NCI-H2196 treated with DMSO at 0.1 percent for 48 hours (cell line): ENCODE measurements around the gene TBC1D22A.

Source experiments
- DNase-seq: peaks from one replicate; lab custom pipeline; 2025; ENCODE audit not compliant: unreplicated experiment; lab: John Stamatoyannopoulos, UW

TBC1D22A gene

GRCh38 chr22:47190957-47191670 is 428.7 kb downstream of the TBC1D22A start:
- no peak for DNase-seq

GRCh38 chr22:47191671-47192650 is 429.5 kb downstream of the TBC1D22A start:
- DNase-seq, result no peak

GRCh38 chr22:47192651-47193437 is 430.4 kb downstream of the TBC1D22A start:
- DNase-seq, result no peak

DNA sequence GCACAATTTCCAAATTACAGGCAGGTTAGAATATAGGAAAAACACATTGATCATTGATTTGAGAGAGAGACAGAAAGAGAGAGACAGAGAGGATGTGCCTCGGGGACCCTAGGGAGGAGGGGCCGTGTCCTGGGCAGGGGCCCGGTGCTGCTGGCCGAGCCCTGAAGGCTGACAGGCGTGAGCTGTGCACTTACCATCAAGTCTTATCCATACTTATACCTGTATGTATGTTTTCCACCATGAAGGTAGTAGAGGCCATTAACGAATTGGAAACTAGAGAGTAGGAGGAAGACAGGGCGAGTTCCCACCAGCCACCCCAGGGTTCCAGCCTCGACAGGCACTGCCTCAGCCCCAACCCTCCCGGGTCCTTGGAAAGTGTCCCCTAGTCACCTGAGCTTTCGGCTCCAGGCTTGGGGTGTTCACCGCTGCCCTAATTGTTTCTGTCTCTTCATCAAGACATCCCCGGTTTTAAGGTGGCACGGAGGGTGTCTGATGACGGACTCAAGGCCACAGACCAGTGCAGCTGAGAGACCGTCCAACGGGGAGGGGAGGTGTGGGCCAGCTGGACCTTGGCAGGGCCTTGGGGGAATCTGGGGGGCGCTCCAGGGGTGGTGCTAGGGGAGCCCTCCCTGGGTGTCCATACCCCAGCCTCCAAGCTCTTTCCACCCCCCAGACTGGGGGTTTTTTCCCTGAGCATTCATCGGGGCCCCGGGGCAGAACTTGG is 431.3 kb downstream of the TBC1D22A start:
- no peak for DNase-seq

DNA sequence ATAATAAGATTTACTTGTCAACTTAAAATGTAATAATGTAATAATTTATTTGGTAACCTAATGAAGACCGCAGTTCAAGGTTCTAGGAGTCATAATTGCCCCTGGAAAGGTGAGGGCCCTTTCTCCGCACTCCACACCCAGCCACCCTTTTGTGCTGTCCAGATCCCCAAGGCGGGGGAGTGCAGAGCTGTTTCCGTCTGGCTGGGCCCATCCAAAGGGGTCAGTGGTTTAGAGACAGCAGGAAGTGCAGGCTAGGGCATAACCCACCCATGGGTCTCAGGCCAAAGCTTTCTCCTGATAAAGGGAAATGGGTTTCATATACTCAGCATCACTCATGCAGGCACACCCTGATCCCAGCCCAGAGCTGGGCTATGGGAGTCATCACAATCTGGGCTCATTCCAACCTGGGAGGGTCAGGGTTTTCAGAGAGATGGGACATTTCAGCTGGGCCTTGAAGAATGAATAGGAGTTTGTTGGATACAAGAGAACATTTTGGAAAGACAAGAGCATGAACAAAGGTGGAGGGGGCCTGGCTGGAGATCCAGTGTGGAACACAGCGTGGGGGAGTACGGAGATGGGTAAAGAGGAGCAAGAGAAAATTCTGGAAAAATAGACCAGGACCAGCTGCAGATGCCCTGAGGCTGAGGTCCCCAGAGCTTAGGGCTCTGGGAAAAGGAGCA is 432.2 kb downstream of the TBC1D22A start:
- no peak for DNase-seq

DNA sequence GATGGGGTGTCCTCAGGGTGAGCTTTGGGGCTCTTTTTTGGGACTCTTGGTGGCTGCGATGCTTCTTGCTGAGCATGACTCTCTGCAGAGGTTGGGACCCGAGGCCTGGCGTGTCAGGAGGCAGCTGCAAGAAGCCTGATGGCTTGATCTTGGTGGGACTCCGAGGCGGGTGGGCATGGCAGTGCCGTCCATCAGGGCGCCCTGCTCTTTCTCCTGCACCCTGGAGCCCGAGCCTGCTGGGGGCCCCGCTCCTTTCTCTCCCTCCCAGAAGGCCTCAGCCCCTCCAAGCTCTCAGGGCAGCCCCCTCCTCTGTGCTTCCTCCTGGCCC is 432.7 kb downstream of the TBC1D22A start:
- DNase-seq, result no peak

DNA sequence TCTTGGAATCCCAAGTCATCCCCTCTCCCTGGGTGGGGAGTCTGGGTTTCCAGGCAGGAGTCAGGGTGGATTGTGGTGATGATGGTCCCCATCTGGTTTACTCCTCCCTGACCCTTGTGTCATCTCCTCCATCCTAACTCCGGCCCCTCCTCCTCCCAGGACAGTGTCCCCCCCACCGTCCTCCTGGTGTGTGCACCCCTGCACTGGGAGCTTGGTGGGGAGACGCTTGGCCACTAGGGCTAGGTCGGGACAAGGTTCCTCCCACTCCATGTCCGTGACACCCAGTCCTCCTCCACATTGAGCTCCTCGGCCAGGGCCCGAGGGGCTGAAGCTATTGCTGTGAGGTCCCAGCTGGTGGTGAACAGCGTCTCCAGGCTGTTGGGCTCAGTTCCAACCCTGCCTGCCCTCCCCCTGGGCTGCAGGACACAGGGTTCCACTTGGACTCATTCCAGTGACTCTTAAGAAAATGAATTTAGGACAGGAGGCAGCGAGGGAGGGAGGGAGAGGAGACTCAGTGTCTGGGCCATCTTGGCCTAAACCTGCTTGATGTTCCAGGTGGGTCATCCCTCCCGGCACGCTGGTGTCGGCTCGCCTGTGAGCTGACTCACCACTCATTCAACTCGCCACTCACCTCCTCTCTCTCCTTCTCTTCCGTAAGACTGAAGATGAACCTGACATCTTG is 433.2 kb downstream of the TBC1D22A start:
- no peak for DNase-seq

DNA sequence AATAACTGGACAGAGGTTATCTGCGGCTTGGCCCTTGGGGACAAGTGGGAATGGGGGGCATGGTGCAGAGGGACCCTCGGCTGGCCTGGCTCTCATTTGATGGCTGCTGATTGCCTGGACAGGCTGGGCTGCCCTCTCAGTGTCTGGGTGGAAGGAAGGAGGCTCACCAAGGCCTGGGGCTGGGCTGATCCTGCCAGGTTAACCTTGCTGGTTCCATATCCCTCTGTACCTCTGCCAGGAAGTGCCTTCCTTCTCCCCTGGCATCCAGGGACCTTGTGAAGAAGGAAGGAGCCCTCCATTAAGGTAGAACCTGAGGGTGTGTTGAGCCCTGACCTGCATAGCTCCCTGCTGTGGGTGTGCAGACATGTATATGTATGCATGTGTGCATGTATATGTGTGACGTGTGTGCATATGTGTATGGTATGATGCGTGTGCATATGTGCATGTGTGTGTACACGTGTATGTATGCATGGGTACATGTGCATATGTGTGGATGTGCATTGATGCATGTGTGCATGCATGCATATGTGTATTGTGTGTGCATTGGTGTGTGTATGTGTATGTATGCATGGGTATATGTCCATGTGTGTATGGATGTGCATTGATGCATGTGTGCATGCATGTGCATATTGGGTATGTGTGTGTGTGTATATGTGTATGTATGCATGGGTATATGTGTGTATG is 433.9 kb downstream of the TBC1D22A start:
- DNase-seq, result no peak

DNA sequence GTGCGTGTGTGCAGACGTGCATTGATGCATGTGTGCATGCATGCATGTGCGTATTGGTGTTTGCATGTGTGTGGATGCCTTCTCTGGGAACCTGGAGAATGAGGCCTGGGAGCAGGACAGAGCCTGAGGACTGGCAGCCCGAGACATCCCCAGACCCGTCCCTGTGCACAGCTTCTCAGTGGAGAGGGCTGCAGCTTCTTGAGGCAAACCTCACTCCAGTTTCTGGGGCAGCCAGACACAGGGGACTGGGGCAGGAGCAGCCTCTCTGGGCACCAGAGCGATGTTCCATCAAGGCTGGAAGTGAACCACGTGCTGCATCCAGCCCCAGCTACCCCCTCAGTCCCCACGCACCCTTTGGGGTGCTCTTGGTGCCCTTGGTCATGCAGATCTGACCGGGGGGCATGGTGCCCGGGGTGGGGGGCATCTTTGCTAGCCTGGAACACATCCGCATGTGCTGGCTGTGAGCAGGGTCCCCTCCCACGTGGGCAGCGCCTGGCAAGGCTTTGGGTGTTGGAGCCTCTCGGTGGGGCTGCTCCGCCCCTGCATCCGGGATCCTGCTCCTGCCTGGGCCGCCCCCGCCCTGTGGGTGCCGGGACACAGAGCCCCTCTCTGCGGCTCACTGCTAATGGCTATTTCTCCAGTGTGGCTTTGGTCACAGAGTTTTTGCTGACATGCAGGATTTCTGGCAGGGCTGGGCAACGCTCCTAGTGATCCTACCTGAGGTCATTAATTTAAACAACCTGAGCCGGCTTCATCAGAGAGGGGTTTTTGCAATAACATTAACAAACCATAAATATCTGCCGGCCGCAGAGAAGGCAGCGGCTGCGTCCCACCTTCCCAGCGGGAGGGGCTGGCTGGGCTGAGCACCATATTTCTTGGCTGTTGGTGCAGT is 434.7 kb downstream of the TBC1D22A start:
- no peak for DNase-seq

DNA sequence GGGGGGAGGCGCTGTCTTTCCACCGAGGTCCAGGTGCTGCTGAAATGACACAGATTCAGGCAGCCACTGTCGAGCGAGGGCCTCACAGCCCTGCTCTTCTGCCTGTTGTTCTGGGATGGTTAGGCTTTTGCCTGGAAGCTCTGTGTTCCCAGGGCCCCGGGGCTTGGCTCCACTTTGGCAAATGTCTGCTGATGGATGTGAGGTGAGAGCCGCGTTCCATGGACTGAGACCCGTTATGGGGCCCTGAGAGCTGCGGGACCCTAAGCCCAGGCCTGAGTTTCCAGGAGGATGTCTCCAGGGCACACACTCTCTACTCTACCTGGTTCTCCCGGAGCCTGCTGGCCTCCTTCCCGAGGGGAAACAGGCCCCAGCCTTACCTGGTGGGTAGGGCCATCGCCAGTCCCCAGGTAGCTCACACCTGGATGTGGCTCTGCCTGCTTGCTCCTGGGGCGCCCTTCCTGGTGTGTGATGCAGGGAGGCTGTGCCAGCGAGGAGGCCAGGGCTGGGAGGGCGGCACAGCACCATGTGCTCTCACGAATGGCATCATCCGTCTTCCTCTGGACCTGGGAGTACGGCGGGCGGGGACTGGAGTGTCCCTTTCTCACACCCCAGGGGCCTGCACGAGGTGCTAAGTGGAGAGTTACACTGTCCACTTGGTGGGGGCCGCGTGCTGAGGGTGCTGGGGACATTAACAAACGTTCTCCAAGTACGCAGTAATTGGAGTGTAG is 435.5 kb downstream of the TBC1D22A start:
- DNase-seq, result no peak

- no peak for DNase-seq
Measured at GRCh38 chr22:47198801-47199251, 436.4 kb downstream of the TBC1D22A start.

- no peak for DNase-seq
Measured at GRCh38 chr22:47199261-47199978, 437.0 kb downstream of the TBC1D22A start.

DNA sequence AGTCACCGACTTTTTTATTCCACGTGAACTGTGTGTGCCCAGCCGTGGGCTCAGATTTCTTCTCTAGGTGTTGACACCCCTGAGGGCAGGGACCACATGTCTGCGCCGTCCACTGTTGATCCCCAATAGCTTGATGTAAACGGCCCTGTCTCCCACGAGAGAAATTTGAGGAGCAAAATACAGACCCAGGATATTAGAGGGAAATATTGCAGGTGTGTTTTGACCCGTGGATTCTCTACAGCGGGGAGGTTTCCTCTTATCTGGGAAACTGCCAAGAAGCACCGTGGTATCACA is 437.5 kb downstream of the TBC1D22A start:
- no peak for DNase-seq

- no peak for DNase-seq
Measured at GRCh38 chr22:47200273-47201051, 438.0 kb downstream of the TBC1D22A start.

GRCh38 chr22:47201186-47201995 is 438.9 kb downstream of the TBC1D22A start:
- no peak for DNase-seq
